Activated T-helper 1 cell treated with anti-CD3 and anti-CD28 coated beads, Interleukin-12 subunit alpha, Interleukin-12 subunit beta, Interleukin-2, Interleukin-4 antibody, amounts not matched to agents 30 ng/mL and 10 ng/mL and 1 ng/mL, durations not matched to agents 14 hours and 24 hours and 36 hours (primary cell): Measurements from ENCODE around the gene OR2T11. TPM values are rescaled to one million over a fixed set of nuclear protein-coding genes. Genes with fewer than 3 reads are reported as not detected.
"Not testable (repeated sequence)": the region's sequence is repeated elsewhere in the genome, so short reads cannot be mapped to it uniquely, and the experiment has no call there.

Source experiments
- DNase-seq: peaks from one replicate; pipeline ENCODE4 v3.0.0; 2021; ENCODE audit warnings: low spot score
- H3K27ac Mint-ChIP-seq: one replicate; pipeline ENCODE4 v1.8.0; 2021; ENCODE audit warnings: mild to moderate bottlenecking, mixed read lengths
- H3K27me3 Mint-ChIP-seq: one replicate; pipeline ENCODE4 v1.8.0; 2022; ENCODE audit warnings: mild to moderate bottlenecking, moderate library complexity, mixed read lengths; ENCODE audit not compliant: insufficient read depth
- H3K36me3 Mint-ChIP-seq: one replicate; pipeline ENCODE4 v1.8.0; 2021; ENCODE audit warnings: low read depth, mixed read lengths
- H3K4me1 Mint-ChIP-seq: one replicate; pipeline ENCODE4 v1.8.0; 2021; ENCODE audit warnings: low read depth, mixed read lengths
- H3K4me3 Mint-ChIP-seq: one replicate; pipeline ENCODE4 v1.8.0; 2021; ENCODE audit warnings: mild to moderate bottlenecking, moderate library complexity, mixed read lengths
- H3K9me3 Mint-ChIP-seq: one replicate; pipeline ENCODE4 v1.8.0; 2021; ENCODE audit warnings: mixed read lengths
- intact Hi-C: fragments of 100-400 bp; cut with micrococcal nuclease; formaldehyde crosslinking; loops from one replicate; pipeline ENCODE4 v1.15.1; 2024
- total RNA-seq: library from RNA; stranded (reverse); gene quantifications from 2 replicates; pipeline ENCODE4 v1.2.3, GENCODE V29; 2022

Gene OR2T11
- not detected in 2 replicates for total RNA-seq

DNA sequence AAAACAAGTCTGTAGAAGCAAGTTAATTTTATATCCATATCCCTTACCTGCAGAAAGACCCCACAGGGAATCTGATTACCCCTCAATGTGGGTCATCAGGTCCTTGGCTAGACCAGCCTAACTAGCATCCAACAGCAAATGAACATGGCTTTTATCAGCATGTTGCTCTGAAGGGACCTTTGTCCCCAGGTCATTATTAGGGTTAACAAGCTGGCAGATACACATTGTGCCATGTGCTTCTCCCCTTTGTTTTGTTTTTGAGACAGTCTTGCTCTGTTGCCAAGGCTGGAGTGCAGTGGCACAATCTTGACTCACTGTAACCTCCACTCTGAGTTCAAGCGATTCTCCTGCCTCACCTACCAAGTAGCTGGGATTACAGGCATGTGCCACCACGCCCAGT, at the start of gene OR2T11:
TSS of gene OR2T11 (minus strand) at position 101 of the 400 bp plus-strand sequence. CDS start 7,963 bp downstream, outside the sequence.
- H3K4me3 Mint-ChIP-seq, H3K27ac Mint-ChIP-seq, H3K4me1 Mint-ChIP-seq, intact Hi-C loops, H3K36me3 Mint-ChIP-seq, DNase-seq, H3K9me3 Mint-ChIP-seq, H3K27me3 Mint-ChIP-seq: not testable (repeated sequence)

DNA sequence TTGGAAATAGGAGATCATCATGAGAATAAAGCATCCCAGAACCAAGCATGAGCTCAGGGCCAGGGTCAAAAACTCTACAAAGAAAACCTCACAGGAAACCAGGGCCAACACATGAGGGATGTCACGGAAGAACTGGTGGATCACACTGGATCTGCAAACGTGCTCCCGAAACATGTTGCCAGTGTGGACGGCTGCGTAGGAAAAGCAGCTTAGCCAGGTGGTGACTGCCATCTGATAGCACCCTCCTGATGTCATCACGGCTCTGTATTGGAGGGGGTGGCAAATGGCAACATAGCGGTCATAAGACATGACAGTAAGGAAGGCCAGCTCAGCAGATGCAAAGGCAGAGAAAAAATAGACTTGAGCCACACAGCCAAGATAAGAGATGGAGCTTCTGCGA, 46.8 kb upstream of the OR2T11 start:
- H3K27ac Mint-ChIP-seq, result no peak overlapping the region
- H3K36me3 Mint-ChIP-seq, result no peaks in the 10 kb centered on the region
- H3K9me3 Mint-ChIP-seq, result no peaks in the 10 kb centered on the region
- H3K27me3 Mint-ChIP-seq, result no peaks in the 10 kb centered on the region
- no peak for DNase-seq
- peaks cover 2% of the 10 kb centered on the region for H3K4me1 Mint-ChIP-seq
- intact Hi-C loops, result loop anchor here (10.0 kb wide), 1 partner anchor 437 kb away; no protein-coding TSS in a partner anchor
- no peak overlapping the region for H3K4me3 Mint-ChIP-seq

- intact Hi-C loops, result no loop called here
- DNase-seq, result no peak
- peaks cover 2% of the 10 kb centered on the region for H3K27me3 Mint-ChIP-seq
- no peak overlapping the region for H3K4me3 Mint-ChIP-seq
- H3K27ac Mint-ChIP-seq, result no peak overlapping the region
- H3K36me3 Mint-ChIP-seq, result no peaks in the 10 kb centered on the region
- peaks cover 12% of the 10 kb centered on the region for H3K9me3 Mint-ChIP-seq
- H3K4me1 Mint-ChIP-seq, result no peaks in the 10 kb centered on the region
Measured at GRCh38 chr1:248670003-248670402, 35.1 kb upstream of the OR2T11 start.

DNA sequence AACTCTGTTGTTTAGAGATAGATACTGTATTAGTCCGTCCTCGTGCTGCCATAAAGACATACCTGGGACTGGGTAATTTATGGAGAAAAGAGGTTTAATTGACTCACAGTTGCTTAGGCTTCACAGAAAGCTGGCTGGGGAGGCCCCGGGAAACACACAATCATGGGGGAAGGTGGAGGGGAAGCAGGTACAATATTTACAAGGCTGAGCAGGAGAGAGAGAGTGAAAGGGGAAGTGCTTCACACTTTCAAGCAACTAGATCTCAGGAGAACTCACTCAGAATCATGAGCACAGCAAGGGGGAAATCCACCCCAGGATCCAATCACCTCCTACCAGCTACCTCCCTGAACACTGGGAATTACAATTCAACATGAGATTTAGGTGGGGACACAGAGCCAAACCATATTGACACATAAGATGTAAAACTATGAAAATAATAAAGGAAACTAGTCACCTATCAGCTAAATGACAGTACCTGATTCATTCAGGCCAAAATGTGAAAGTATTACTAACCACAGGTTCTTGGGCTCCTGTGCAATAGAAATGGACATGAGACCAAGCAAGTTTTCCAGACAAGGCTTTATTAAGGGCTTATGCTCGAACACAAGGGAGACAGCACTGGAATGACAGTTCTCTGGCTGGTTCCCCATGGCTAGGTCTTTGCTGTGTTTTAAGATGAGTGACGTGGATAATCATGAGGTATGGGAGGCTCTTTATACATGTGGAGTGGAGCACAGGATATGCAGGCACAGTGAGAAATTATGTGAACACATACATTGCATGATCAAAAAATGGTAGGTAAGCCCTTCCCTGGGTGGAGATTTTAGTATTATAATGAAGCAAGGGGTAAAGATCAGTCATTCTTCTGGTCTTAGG, 28.8 kb upstream of the OR2T11 start:
- not testable (repeated sequence) for H3K27ac Mint-ChIP-seq, H3K36me3 Mint-ChIP-seq, H3K27me3 Mint-ChIP-seq

GRCh38 chr1:248656797-248657196, 21.9 kb upstream of the OR2T11 start:
- H3K27me3 Mint-ChIP-seq, H3K36me3 Mint-ChIP-seq, H3K27ac Mint-ChIP-seq, H3K9me3 Mint-ChIP-seq, H3K4me1 Mint-ChIP-seq, DNase-seq, H3K4me3 Mint-ChIP-seq: not testable (repeated sequence)
- intact Hi-C loops, result loop anchor here (5.0 kb wide), 1 partner anchor 224 kb away; no protein-coding TSS in a partner anchor

More for the DNA sequence above, 28.8 kb upstream of the OR2T11 start:
- H3K4me3 Mint-ChIP-seq, intact Hi-C loops, H3K4me1 Mint-ChIP-seq, H3K9me3 Mint-ChIP-seq, DNase-seq: not testable (repeated sequence)

DNA sequence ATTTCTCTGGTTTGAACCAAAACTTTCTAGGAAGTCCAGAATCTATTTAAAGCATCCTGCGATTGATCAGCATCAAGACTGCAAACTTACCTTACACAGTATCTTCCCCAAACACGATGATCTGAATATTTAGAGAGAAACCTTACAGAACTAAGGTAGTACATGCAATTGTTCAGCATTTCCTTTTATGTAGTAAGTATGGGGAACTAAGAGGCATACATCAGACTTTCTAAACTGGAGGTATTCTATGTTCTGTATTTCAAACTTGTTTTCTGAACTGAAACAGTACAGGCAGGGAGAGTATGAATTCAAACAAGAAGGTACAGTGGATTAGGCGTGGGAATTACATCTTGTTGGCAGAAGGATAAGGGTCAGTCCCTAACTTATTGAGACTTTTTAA, 20.5 kb upstream of the OR2T11 start, which contains the start of gene OR2T27:
TSS of gene OR2T27 (minus strand) at position 175 of the 400 bp plus-strand sequence. CDS start 4,644 bp downstream, outside the sequence.
- not testable (repeated sequence) for H3K4me3 Mint-ChIP-seq, H3K27me3 Mint-ChIP-seq, H3K27ac Mint-ChIP-seq, H3K36me3 Mint-ChIP-seq, DNase-seq, H3K4me1 Mint-ChIP-seq, H3K9me3 Mint-ChIP-seq
- intact Hi-C loops, result loop anchor here (5.0 kb wide), 1 partner anchor 223 kb away; no protein-coding TSS in a partner anchor

GRCh38 chr1:248648770-248649536, 14.1 kb upstream of the OR2T11 start:
- intact Hi-C loops, H3K36me3 Mint-ChIP-seq, H3K27ac Mint-ChIP-seq, H3K9me3 Mint-ChIP-seq, H3K27me3 Mint-ChIP-seq, H3K4me3 Mint-ChIP-seq, H3K4me1 Mint-ChIP-seq, DNase-seq: not testable (repeated sequence)

GRCh38 chr1:248645178-248645577, 10.3 kb upstream of the OR2T11 start, which contains the start of gene OR2T35:
Gene OR2T35 (minus strand): TSS chr1:248645278. CDS start chr1:248639258, 6,020 bp downstream.
- H3K27me3 Mint-ChIP-seq, H3K4me1 Mint-ChIP-seq, H3K9me3 Mint-ChIP-seq, H3K27ac Mint-ChIP-seq, H3K4me3 Mint-ChIP-seq, DNase-seq, H3K36me3 Mint-ChIP-seq, intact Hi-C loops: not testable (repeated sequence)

DNA sequence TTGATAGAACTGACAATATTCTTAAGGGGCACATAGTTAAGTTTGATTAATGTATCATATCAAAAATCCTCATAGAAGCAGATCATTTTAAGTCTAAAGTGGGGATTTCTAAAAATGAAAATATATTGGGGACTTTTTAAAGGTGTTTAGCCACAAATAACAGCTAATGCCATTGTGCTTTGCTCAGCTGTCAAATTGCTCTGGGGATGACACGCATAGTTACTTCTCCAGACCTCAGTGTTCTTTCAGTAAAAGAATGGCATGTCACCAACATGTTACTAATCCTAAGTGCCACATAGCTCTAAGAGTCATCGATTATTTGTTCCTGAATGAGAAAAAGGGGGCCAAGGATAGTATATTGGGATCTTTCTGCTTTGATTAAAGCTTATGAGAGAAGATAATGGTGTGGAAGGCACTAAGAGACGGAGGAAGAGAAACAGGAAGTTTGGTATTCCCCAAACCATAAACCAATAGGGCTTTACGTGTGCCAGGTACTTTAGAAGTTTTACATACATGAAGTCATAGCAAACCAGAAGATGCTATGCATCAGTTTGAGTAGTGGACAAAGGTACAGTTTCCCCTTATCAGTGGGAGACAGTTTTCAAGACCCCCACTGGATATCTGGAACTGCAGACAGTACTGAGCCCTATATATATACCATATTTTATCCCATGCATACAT, 8.2 kb upstream of the OR2T11 start:
- H3K36me3 Mint-ChIP-seq, DNase-seq, intact Hi-C loops, H3K27ac Mint-ChIP-seq, H3K4me3 Mint-ChIP-seq, H3K9me3 Mint-ChIP-seq, H3K4me1 Mint-ChIP-seq, H3K27me3 Mint-ChIP-seq: not testable (repeated sequence)

GRCh38 chr1:248641583-248641982, 6.7 kb upstream of the OR2T11 start:
- H3K4me1 Mint-ChIP-seq, H3K27ac Mint-ChIP-seq: not testable (repeated sequence)

GRCh38 chr1:248640906-248641305, 6.0 kb upstream of the OR2T11 start:
- DNase-seq, H3K36me3 Mint-ChIP-seq, H3K27me3 Mint-ChIP-seq, H3K4me3 Mint-ChIP-seq, intact Hi-C loops, H3K4me1 Mint-ChIP-seq, H3K9me3 Mint-ChIP-seq, H3K27ac Mint-ChIP-seq: not testable (repeated sequence)

More at GRCh38 chr1:248641583-248641982, 6.7 kb upstream of the OR2T11 start:
- DNase-seq, H3K27me3 Mint-ChIP-seq, H3K4me3 Mint-ChIP-seq, intact Hi-C loops, H3K36me3 Mint-ChIP-seq, H3K9me3 Mint-ChIP-seq: not testable (repeated sequence)

GRCh38 chr1:248639652-248640051, 4.8 kb upstream of the OR2T11 start:
- H3K4me3 Mint-ChIP-seq, intact Hi-C loops, H3K27ac Mint-ChIP-seq, H3K36me3 Mint-ChIP-seq, H3K27me3 Mint-ChIP-seq, H3K9me3 Mint-ChIP-seq, H3K4me1 Mint-ChIP-seq, DNase-seq: not testable (repeated sequence)
